Lung (tissue), 12 donors: ENCODE measurements around the gene AUTS2. TPM values are rescaled to one million over a fixed set of nuclear protein-coding genes. Genes with fewer than 3 reads are reported as not detected.

Experiments
- ATAC-seq: fragments of 200-7000 bp; cut with Tn5 transposase; one replicate; pipeline ENCODE4 v1.9.1; 2020; ENCODE audit warnings: moderate number of reproducible peaks; ENCODE audit not compliant: insufficient read depth, low FRiP score
- DNase-seq, 3 donors: peaks; one replicate each; pipeline ENCODE4 v3.0.0-alpha.2; 2013 to 2017
- H3K27ac ChIP-seq, 2 donors: one replicate each; pipeline ENCODE4 v1.5.1; 2013; ENCODE audit warnings: mild to moderate bottlenecking in 2 of 2, moderate library complexity in 2 of 2, control low read depth in 1 of 2, inconsistent platforms in 1 of 2, low read depth in 1 of 2, low read length in 1 of 2
- H3K27me3 ChIP-seq, 3 donors: one replicate each; pipeline ENCODE4 v1.5.1; 2013; ENCODE audit warnings: low read length in 2 of 3; ENCODE audit not compliant: control insufficient read depth in 3 of 3, insufficient read depth in 3 of 3
- H3K36me3 ChIP-seq, 4 donors: one replicate each; pipeline ENCODE4 v1.5.1; 2013; ENCODE audit warnings: low read length in 4 of 4, mild to moderate bottlenecking in 1 of 4, moderate library complexity in 1 of 4; ENCODE audit not compliant: control insufficient read depth in 4 of 4, insufficient read depth in 4 of 4
- H3K4me1 ChIP-seq, 5 donors: one replicate each; pipeline ENCODE4 v1.5.1; 2013; ENCODE audit warnings: low read length in 5 of 5, mild to moderate bottlenecking in 2 of 5, moderate library complexity in 1 of 5; ENCODE audit not compliant: control insufficient read depth in 5 of 5, insufficient read depth in 5 of 5
- H3K4me3 ChIP-seq: one replicate; pipeline ENCODE4 v1.5.1; 2013; ENCODE audit warnings: mild to moderate bottlenecking, control low read depth, moderate library complexity
- H3K9ac ChIP-seq, 2 donors: one replicate each; pipeline ENCODE4 v1.5.1; 2013; ENCODE audit warnings: low read length in 2 of 2, control low read depth in 1 of 2; ENCODE audit not compliant: insufficient read depth in 1 of 2
- H3K9me3 ChIP-seq, 4 donors: one replicate each; pipeline ENCODE4 v1.5.1; 2013; ENCODE audit warnings: low read length in 3 of 4, mild to moderate bottlenecking in 1 of 4, moderate library complexity in 1 of 4; ENCODE audit not compliant: control insufficient read depth in 4 of 4, insufficient read depth in 3 of 4
- WGBS, 2 donors: extraction: QIAGEN DNeasy Blood & Tissue Kit; methylation state at CpG; one replicate each; pipeline ENCODE4 v1.1.7; 2013; 5-methylcytosine and 5-hydroxymethylcytosine counted together
- polyA plus RNA-seq, 2 donors: library from polyadenylated mRNA; stranded (reverse); fragments of 200-250 nt; gene quantifications; one replicate each; pipeline ENCODE4 v1.2.1, GENCODE V29; 2013
- total RNA-seq, 2 donors: library from RNA; depleted of rRNA in 1 of 2; stranded (reverse); fragments of >200 nt in 1 of 2; gene quantifications; one replicate each; pipeline ENCODE4 v1.2.1, GENCODE V29; 2014 to 2021
- TF ChIP-seq, protein P1 (sequence below): IDR thresholded peaks from 2 replicates; pipeline ENCODE4 v1.5.1; 2012; ENCODE audit warnings: mild to moderate bottlenecking; ENCODE audit errors: control extremely low read depth, extremely low read depth
- donor health status: control.
- donor health status: control.
- donor health status: Bipolar disorder and iron deficiency.
- donor health status: healthy.
- donor health status: DM: yes; HTN: yes; CAD: no.

The AUTS2 gene
- total and polyA plus RNA-seq, 4 donors = 11.8 to 115 (median 40.6) TPM

DNA sequence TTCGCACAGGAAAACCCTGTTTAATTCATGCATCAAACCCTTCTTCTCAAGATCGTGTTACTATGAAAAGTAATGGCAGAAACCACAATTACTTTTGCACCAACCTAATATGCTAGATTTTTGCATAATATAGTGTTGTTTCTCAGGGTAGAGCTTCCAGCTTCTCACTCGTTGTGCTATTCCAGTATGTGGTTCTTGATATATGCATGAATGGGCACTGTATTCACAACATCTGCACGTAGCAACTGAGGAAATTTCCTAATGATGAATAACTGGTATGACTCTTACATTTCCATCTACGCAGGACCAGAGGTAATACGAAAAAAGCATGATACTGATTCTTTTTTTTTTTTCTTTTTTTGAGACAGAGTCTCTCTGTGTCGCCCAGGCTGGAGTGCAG is 1207.1 kb downstream of the AUTS2 start:
- DNase-seq = no peak
- Histone ChIP-seq H3K9ac (no peak overlapping the region), H3K27ac (no peak overlapping the region), H3K27me3 (peaks cover 0 to 2% (median 0%) of the 10 kb centered on the region in 3 donors), H3K36me3 (no peaks in the 10 kb centered on the region), H3K9me3 (peaks cover 0 to 6% (median 3%) of the 10 kb centered on the region in 4 donors), H3K4me1 (no peaks in the 10 kb centered on the region), H3K4me3 (no peak overlapping the region)
- no peak for ATAC-seq
- TF ChIP-seq, protein P1, sequence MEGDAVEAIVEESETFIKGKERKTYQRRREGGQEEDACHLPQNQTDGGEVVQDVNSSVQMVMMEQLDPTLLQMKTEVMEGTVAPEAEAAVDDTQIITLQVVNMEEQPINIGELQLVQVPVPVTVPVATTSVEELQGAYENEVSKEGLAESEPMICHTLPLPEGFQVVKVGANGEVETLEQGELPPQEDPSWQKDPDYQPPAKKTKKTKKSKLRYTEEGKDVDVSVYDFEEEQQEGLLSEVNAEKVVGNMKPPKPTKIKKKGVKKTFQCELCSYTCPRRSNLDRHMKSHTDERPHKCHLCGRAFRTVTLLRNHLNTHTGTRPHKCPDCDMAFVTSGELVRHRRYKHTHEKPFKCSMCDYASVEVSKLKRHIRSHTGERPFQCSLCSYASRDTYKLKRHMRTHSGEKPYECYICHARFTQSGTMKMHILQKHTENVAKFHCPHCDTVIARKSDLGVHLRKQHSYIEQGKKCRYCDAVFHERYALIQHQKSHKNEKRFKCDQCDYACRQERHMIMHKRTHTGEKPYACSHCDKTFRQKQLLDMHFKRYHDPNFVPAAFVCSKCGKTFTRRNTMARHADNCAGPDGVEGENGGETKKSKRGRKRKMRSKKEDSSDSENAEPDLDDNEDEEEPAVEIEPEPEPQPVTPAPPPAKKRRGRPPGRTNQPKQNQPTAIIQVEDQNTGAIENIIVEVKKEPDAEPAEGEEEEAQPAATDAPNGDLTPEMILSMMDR = no peak
- 73 to 81% methylated on average over 7 of the region's 7 CpGs for WGBS, 2 donors

DNA sequence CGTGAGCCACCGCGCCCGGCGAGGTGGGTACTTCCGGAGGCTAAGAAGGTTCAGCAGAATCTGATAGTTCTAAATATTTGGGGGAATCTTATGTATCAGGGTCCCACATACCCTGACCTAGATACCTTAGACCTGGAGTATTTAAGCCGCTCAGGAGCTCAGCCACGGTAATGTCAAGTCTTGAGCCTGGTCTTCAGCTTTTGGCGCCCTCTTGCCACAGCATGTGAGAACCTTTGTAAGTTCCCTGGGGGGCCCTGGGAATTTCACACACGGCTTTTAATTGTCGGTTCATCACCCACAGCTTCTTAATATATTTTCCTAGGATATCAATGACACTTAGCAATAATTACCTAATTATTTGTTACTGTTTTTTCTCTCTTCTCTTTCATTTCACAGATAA is 1209.4 kb downstream of the AUTS2 start:
- Histone ChIP-seq H3K27ac (no peak overlapping the region), H3K9me3 (peaks cover 0 to 3% (median 0%) of the 10 kb centered on the region in 4 donors), H3K9ac (no peak overlapping the region), H3K4me1 (no peaks in the 10 kb centered on the region), H3K27me3 (peaks cover 0 to 2% (median 0%) of the 10 kb centered on the region in 3 donors), H3K4me3 (no peak overlapping the region), H3K36me3 (no peaks in the 10 kb centered on the region)
- DNase-seq (no peak), ATAC-seq (no peak)
- WGBS, 2 donors = 82 to 83% methylated on average over 11 of the region's 11 CpGs
- TF ChIP-seq, protein P1 = no peak

DNA sequence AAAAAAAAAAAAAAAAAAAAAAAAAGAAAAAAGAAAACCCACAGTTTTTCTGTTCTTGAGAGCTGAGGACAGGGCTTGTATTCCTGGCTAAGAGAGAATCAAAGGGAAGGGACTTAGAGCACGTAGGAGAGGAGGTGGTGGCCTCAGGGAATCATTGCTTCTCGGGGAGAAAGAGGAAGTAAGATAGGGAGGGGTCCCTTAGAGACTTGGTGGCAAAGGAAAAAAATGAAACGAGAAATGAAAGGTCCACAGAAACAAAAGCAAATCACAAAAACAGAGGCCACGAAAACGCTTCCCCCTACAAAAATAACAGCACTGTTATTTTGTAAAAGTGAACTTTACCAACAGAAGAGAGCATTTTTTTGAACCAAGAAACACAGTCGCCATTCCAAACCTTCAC is 1210.6 kb downstream of the AUTS2 start:
- Histone ChIP-seq H3K27me3 (peaks cover 0 to 6% (median 0%) of the 10 kb centered on the region in 3 donors), H3K27ac (no peak overlapping the region), H3K9me3 (peaks cover 0 to 3% (median 0%) of the 10 kb centered on the region in 4 donors), H3K36me3 (no peaks in the 10 kb centered on the region), H3K9ac (no peak overlapping the region), H3K4me3 (no peak overlapping the region), H3K4me1 (no peaks in the 10 kb centered on the region)
- WGBS, 2 donors = 31 to 42% methylated on average over 6 of the region's 6 CpGs
- DNase-seq = no peak
- TF ChIP-seq, protein P1 = no peak
- ATAC-seq = no peak

DNA sequence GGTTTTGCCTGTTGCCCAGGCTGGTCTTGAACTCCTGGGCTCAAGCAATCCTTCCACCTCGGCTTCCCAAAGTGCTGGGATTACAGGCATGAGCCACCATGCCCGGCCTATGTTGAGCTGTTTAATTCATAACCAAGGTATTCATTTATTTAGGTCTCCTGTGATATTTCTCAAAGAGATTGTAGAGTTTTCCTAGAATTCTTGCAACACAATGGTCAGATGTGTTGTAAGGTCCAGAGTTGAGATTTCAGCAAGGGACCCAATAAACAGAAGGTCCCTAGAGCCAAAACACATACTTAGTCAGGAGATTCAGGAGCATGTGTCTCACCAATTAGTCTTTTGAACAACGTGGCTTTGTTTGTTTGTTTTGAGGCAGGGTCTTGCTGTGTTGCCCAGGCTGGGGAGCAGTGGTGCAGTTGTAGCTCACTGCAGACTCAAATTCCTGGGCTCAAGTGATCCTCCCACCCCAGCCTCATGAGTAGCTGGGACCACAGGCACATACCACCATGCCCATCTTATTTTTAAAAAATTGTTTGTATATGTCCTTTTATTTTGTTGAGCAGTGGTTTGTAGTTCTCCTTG is 1212.4 kb downstream of the AUTS2 start:
- TF ChIP-seq, protein P1 = no peak
- WGBS, 2 donors = 76 to 89% methylated on average over 3 of the region's 3 CpGs
- H3K27me3 ChIP-seq = peaks cover 0 to 8% (median 0%) of the 10 kb centered on the region in 3 donors
- no peaks in the 10 kb centered on the region for H3K4me1 ChIP-seq
- H3K36me3 ChIP-seq = no peaks in the 10 kb centered on the region
- H3K27ac ChIP-seq = no peak overlapping the region
- peaks cover 0 to 4% (median 0%) of the 10 kb centered on the region in 4 donors for H3K9me3 ChIP-seq
- ATAC-seq = no peak
- no peak for DNase-seq
- H3K4me3 ChIP-seq = no peak overlapping the region
- no peak overlapping the region for H3K9ac ChIP-seq
